RWPE1 (cell line): Measurements from ENCODE around the gene SH2D3C.

Experiments used
- CTCF ChIA-PET: fragments of 350-600 bp; sonication (Branson Sonifier 250); formaldehyde crosslinking; extraction: SDS; loops from one replicate; lab custom pipeline; 2021; lab: Yijun Ruan, JAX
- POLR2A ChIA-PET: fragments of 400-600 bp; formaldehyde crosslinking; extraction: SDS; loops from one replicate; lab custom pipeline; 2020; ENCODE audit warnings: antibody characterized with exemption; ENCODE audit not compliant: low non-redundant PET; lab: Yijun Ruan, JAX
- DNase-seq: peaks from one replicate; pipeline ENCODE4 v3.0.0; 2012; ENCODE audit warnings: low spot score
- H3K27ac ChIP-seq: fragments of 450-650 bp; 2 replicates; pipeline ENCODE4 v1.5.1; 2017
- CTCF ChIP-seq: fragments of 450-650 bp; conservative IDR thresholded peaks from 2 replicates; pipeline ENCODE4 v1.5.1; 2017; ENCODE audit warnings: low read depth, mild to moderate bottlenecking

Gene SH2D3C

GRCh38 chr9:127788337-127789011 is 10.0 kb upstream of the SH2D3C start:
- ChIA-PET POLR2A (interaction anchor here (1.6 kb wide), 1 partner anchor 13 kb away, joined by 4 read pairs; no protein-coding TSS in a partner anchor), CTCF (interaction anchor here (0.7 to 1.7 kb wide), 4 partner anchors 13 to 86 kb away, joined by 3 to 12 read pairs (median 5); no protein-coding TSS in a partner anchor)
- TF ChIP-seq CTCF = no peak
- H3K27ac ChIP-seq = peak overlapping the region; percentile 20
- DNase-seq = no peak

- no peak for DNase-seq
- CTCF ChIA-PET = interaction anchor here (0.6 to 1.7 kb wide), 4 partner anchors 14 to 483 kb away, joined by 3 to 12 read pairs (median 4); no protein-coding TSS in a partner anchor
- H3K27ac ChIP-seq = peak overlapping the region; percentile 93
- peak; percentile 77 for TF ChIP-seq CTCF
- POLR2A ChIA-PET = interaction anchor here (1.6 kb wide), 1 partner anchor 15 kb away, joined by 4 read pairs; no protein-coding TSS in a partner anchor
Observed at GRCh38 chr9:127786773-127787104, 8.3 kb upstream of the SH2D3C start.

- CTCF ChIA-PET = interaction anchor here (0.7 to 2.5 kb wide), 14 partner anchors 15 to 173 kb away, joined by 3 to 18 read pairs (median 4); partner anchors contain the start of gene TOR2A
- POLR2A ChIA-PET = interaction anchor here (0.5 to 1.6 kb wide), 5 partner anchors 13 to 99 kb away, joined by 3 to 8 read pairs (median 3); partner anchors contain the start of gene TOR2A
- no peak for TF ChIP-seq CTCF
- DNase-seq = peak; percentile 99
- H3K27ac ChIP-seq = peak within 1 kb of the TSS; percentile 93
Observed at GRCh38 chr9:127785933-127786772, 7.7 kb upstream of the SH2D3C start, which contains the start of gene CDK9. Gene CDK9, plus strand, starts transcription at chr9:127786034. Its CDS starts 115 bp downstream, at chr9:127786149.

GRCh38 chr9:127785023-127785932 is 6.8 kb upstream of the SH2D3C start:
- POLR2A ChIA-PET = interaction anchor here (0.5 to 1.6 kb wide), 5 partner anchors 12 to 99 kb away, joined by 3 to 8 read pairs (median 3); partner anchors contain the start of gene TOR2A
- peak overlapping the region; percentile 93 for H3K27ac ChIP-seq
- DNase-seq = peak; percentile 97
- peak; percentile 98 for TF ChIP-seq CTCF
- CTCF ChIA-PET = interaction anchor here (0.6 to 2.5 kb wide), 26 partner anchors 8 to 263 kb away, joined by 3 to 18 read pairs (median 4); partner anchors contain the start of gene TOR2A

GRCh38 chr9:127783111-127784008 is 4.9 kb upstream of the SH2D3C start:
- ChIA-PET CTCF (interaction anchor here (0.9 to 2.5 kb wide), 6 partner anchors 10 to 261 kb away, joined by 3 to 18 read pairs (median 4); partner anchors contain the start of gene TOR2A), POLR2A (interaction anchor here (0.6 to 0.8 kb wide), 3 partner anchors 46 to 49 kb away, joined by 3 to 8 read pairs (median 3); partner anchors contain the start of gene TOR2A)
- no peak for DNase-seq
- TF ChIP-seq CTCF = no peak
- peak overlapping the region; percentile 93 for H3K27ac ChIP-seq
